ENCODE results near the gene DGUOK. TPM values are rescaled to one million over a fixed set of nuclear protein-coding genes. Genes with fewer than 3 reads are reported as not detected.

The DGUOK gene
- total RNA-seq, 4 donors from 2014 or later: 30.5 to 38.9 (median 36.3) TPM

- TF ChIP-seq CTCF (IDR thresholded peaks at IDR 0.05): no peak
- no peak for ATAC-seq (ENCODE audit: low FRiP score)
- no peak for DNase-seq (ENCODE audit: low spot score)
Observed at GRCh38 chr2:73917296-73917695, 9.4 kb upstream of the DGUOK start.

GRCh38 chr2:73917696-73918207, 8.9 kb upstream of the DGUOK start:
- no peak for DNase-seq (ENCODE audit: low spot score)
- no peak for ATAC-seq (ENCODE audit: low FRiP score)
- no peak for TF ChIP-seq CTCF (IDR thresholded peaks at IDR 0.05)

- ATAC-seq (ENCODE audit: low FRiP score) (no peak), DNase-seq (ENCODE audit: low spot score) (no peak)
- no peak for TF ChIP-seq CTCF (IDR thresholded peaks at IDR 0.05)
Observed at GRCh38 chr2:73918856-73919255, 7.8 kb upstream of the DGUOK start.

- ATAC-seq (ENCODE audit: low FRiP score): no peak
- DNase-seq (ENCODE audit: low spot score): no peak
- TF ChIP-seq CTCF (IDR thresholded peaks at IDR 0.05): no peak
Observed at GRCh38 chr2:73919596-73920228, 7.0 kb upstream of the DGUOK start.

GRCh38 chr2:73920577-73921545, 5.8 kb upstream of the DGUOK start:
- ATAC-seq (ENCODE audit: low FRiP score) (no peak), DNase-seq (ENCODE audit: low spot score) (no peak)
- no peak for TF ChIP-seq CTCF (IDR thresholded peaks at IDR 0.05)

GRCh38 chr2:73921581-73921980, 5.1 kb upstream of the DGUOK start:
- TF ChIP-seq CTCF (IDR thresholded peaks at IDR 0.05): no peak
- DNase-seq (ENCODE audit: low spot score) (no peak), ATAC-seq (ENCODE audit: low FRiP score) (no peak)
